Transverse colon (tissue), 4 donors: ENCODE measurements around the gene UBASH3A. TPM values are rescaled to one million over a fixed set of nuclear protein-coding genes. Genes with fewer than 3 reads are reported as not detected.

Source experiments
- DNase-seq: peaks from one replicate; pipeline ENCODE4 v3.0.0-alpha.2; 2019
- H3K27ac ChIP-seq, 4 donors: fragments of 200-600 bp; sonication (generic); 2 replicates each; pipeline ENCODE4 v1.5.1; 2016 to 2018; ENCODE audit warnings: inconsistent platforms in 4 of 4
- H3K27me3 ChIP-seq: fragments of 200-600 bp; sonication (generic); 2 replicates; pipeline ENCODE4 v1.5.1; 2017; ENCODE audit warnings: inconsistent platforms
- H3K36me3 ChIP-seq, 4 donors: fragments of 200-600 bp; sonication (generic); 2 replicates each; pipeline ENCODE4 v1.5.1; 2017 to 2019; ENCODE audit warnings: inconsistent platforms in 4 of 4
- H3K4me1 ChIP-seq, 4 donors: fragments of 200-600 bp; sonication (generic); 2 replicates each; pipeline ENCODE4 v1.5.1; 2017 to 2020; ENCODE audit warnings: inconsistent platforms in 4 of 4
- H3K4me3 ChIP-seq, 4 donors: fragments of 200-600 bp; sonication (generic); 1 replicate in 1 of 4; 2 replicates in 3 of 4; pipeline versions ENCODE4 v1.5.1 to v1.6.1; 2017 to 2019; ENCODE audit warnings: inconsistent platforms in 4 of 4
- H3K9me3 ChIP-seq, 2 donors: fragments of 200-600 bp; sonication (generic); 2 replicates each; pipeline ENCODE4 v1.5.1; 2017 to 2019; ENCODE audit warnings: inconsistent platforms in 2 of 2
- EP300 ChIP-seq: sonication (generic); formaldehyde crosslinking; IDR thresholded peaks from one replicate; pipeline ENCODE4 v1.6.1; 2017; ENCODE audit warnings: antibody characterized with exemption, low read depth
- POLR2A ChIP-seq: fragments of 450-650 bp; IDR thresholded peaks from one replicate; pipeline ENCODE4 v1.6.1; 2016; ENCODE audit warnings: antibody characterized with exemption, mild to moderate bottlenecking, moderate library complexity
- POLR2AphosphoS5 ChIP-seq, 3 donors: sonication (generic); formaldehyde crosslinking; IDR thresholded peaks; one replicate each; pipeline ENCODE4 v1.6.1; 2016; ENCODE audit warnings: antibody characterized with exemption in 3 of 3
- WGBS, 2 donors: methylation state at CpG; one replicate each; pipeline ENCODE4 v1.1.5; 2018; ENCODE audit warnings: low coverage in 1 of 2; 5-methylcytosine and 5-hydroxymethylcytosine counted together
- in situ Hi-C, 4 donors: fragments of 200-750 bp; cut with MboI; loops; one replicate each; pipeline versions ENCODE4 v1.15.0 to v1.15.1; 2017; ENCODE audit warnings: low sequenced_read_pairs in 3 of 4, low pct_ligation_motif_present in 1 of 4, low pct_unique_long_range_greater_than_20kb in 1 of 4
- intact Hi-C: fragments of 100-400 bp; cut with DNase I; formaldehyde crosslinking; loops from one replicate; pipeline ENCODE4 v1.15.1; 2023; ENCODE audit warnings: low total_unique reads
- total RNA-seq, 4 donors: library from RNA; depleted of rRNA; stranded (reverse); fragments of >200 nt; gene quantifications; one replicate each; pipeline ENCODE4 v1.1.0, GENCODE V29; 2016
- TF ChIP-seq, protein P1 (sequence below), 5 experiments: fragments of 200-600 bp in 3 of 5; fragments of 450-650 bp in 2 of 5; sonication (generic) in 3 of 5; IDR thresholded peaks; 1 replicate in 2 of 5; 2 replicates in 3 of 5; pipeline ENCODE4 v1.5.1; 2016 to 2017; ENCODE audit warnings: antibody characterized with exemption in 5 of 5, inconsistent platforms in 3 of 5, mild to moderate bottlenecking in 2 of 5, moderate library complexity in 1 of 5

Gene UBASH3A
- total RNA-seq, 4 donors from 2014 or later, result 0.37 to 3.0 (median 0.82) TPM; not detected in 1

DNA sequence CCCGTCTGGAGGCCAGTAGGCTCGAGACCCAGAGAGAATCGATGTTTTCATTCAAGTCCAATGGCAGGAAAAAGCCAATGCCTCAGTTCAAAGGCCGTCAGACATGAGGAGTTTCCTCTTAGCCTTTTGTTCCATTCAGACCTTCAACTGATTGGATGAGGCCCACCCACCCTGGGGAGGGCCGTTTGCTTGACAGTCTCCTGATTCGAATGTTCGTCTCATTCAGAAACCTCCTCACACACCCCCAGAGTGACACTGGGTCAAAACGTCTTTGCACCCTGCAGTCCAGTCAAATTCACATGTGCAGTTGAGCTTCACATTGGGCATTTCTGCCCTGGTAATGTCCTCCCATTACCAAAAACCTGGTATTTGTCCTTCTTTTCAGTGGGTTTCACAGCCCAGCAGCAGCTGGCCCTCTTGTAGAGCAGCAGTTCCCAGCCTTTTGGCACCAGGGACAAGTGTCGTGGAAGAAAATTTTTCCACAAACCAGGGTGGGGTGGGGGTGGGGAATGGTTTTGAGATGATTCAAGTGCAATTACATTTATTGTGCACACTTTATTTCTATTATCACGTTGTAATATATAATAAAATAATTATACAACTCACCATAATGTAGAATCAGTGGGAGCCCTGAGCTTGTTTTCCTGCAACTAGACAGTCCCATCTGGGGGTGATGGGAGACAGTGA, 52.2 kb downstream of the UBASH3A start:
- peak overlapping the region in 1 of 4 donors; percentile 34 for H3K27ac ChIP-seq
- no peaks in the 10 kb centered on the region for H3K9me3 ChIP-seq
- TF ChIP-seq EP300, result no peak
- intact Hi-C loops, result no loop called here
- no peaks in the 10 kb centered on the region for H3K27me3 ChIP-seq
- DNase-seq, result peak; percentile 7
- peaks cover 7 to 36% (median 19%) of the 10 kb centered on the region in 4 donors for H3K4me1 ChIP-seq
- no peaks in the 10 kb centered on the region for H3K36me3 ChIP-seq
- in situ Hi-C loops, result loop anchor here in 1 of 4 donors (25.0 kb wide), 1 partner anchor 294 kb away; no protein-coding TSS in a partner anchor
- H3K4me3 ChIP-seq, result no peak overlapping the region
- WGBS, 2 donors, result 72 to 83% methylated on average over 7 to 10 of the region's 10 CpGs

DNA sequence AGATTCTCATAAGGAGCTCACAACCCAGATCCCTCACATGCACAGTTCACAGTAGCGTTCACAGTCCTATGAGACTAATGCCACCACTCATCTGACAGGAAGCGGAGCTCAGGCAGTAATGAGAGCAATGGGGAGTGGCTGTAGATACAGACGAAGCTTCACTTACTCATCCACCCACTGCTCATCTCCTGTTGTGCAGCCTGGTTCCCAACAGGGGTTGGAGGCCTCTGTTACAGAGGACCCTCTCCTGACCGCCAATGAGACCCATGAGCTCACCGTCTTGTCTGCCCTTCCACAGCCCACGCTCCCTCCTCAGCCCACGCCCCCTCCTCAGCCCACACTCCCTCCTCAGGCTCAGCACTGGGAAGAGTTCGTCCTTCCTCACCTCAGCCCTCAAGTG, 52.8 kb downstream of the UBASH3A start:
- intact Hi-C loops, result no loop called here
- DNase-seq, result peak; percentile 51

DNA sequence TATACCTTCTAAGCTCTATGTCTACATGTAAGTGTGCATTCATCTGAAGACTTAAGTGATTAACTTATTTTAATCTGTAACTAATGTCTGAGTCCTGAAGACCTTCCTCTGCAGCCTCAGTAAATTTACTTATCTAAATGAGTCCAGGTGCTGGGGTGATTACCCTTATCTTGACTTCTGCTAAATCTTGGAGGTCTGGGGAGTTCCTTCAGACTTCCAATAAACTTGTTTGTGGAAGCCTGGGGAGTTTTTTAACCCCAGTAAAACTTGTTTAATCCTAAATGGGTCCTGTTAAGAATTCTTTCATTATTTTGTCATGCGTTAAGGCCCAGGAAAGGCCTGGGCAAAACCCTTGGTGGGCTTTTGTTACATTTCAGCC, 55.4 kb downstream of the UBASH3A start:
- Histone ChIP-seq H3K27me3 (no peaks in the 10 kb centered on the region), H3K27ac (peak overlapping the region; percentile 78 to 87 (median 83)), H3K4me3 (no peak overlapping the region), H3K9me3 (no peaks in the 10 kb centered on the region), H3K4me1 (peaks cover 12 to 63% (median 42%) of the 10 kb centered on the region in 4 donors), H3K36me3 (no peaks in the 10 kb centered on the region)
- intact Hi-C loops, result no loop called here
- DNase-seq, result peak; percentile 6
- WGBS, 2 donors, result 57 to 75% methylated on average over 1 of the region's 1 CpG
- no peak for TF ChIP-seq EP300
- no peak for TF ChIP-seq POLR2A
- TF ChIP-seq POLR2AphosphoS5 (IDR thresholded peaks at IDR 0.05), result no peak
- TF ChIP-seq, protein P1, sequence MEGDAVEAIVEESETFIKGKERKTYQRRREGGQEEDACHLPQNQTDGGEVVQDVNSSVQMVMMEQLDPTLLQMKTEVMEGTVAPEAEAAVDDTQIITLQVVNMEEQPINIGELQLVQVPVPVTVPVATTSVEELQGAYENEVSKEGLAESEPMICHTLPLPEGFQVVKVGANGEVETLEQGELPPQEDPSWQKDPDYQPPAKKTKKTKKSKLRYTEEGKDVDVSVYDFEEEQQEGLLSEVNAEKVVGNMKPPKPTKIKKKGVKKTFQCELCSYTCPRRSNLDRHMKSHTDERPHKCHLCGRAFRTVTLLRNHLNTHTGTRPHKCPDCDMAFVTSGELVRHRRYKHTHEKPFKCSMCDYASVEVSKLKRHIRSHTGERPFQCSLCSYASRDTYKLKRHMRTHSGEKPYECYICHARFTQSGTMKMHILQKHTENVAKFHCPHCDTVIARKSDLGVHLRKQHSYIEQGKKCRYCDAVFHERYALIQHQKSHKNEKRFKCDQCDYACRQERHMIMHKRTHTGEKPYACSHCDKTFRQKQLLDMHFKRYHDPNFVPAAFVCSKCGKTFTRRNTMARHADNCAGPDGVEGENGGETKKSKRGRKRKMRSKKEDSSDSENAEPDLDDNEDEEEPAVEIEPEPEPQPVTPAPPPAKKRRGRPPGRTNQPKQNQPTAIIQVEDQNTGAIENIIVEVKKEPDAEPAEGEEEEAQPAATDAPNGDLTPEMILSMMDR (IDR thresholded peaks at IDR 0.05), result no peak
- in situ Hi-C loops, result loop anchor here in 1 of 4 donors (25.0 kb wide), 1 partner anchor 297 kb away; no protein-coding TSS in a partner anchor

More for the DNA sequence above, 52.8 kb downstream of the UBASH3A start:
- Histone ChIP-seq H3K36me3 (no peaks in the 10 kb centered on the region), H3K27ac (peak overlapping the region in 1 of 4 donors; percentile 41), H3K4me3 (no peak overlapping the region), H3K9me3 (no peaks in the 10 kb centered on the region), H3K4me1 (peaks cover 12 to 42% (median 21%) of the 10 kb centered on the region in 4 donors), H3K27me3 (no peaks in the 10 kb centered on the region)
- whole genome bisulfite sequencing, 2 donors, result 80 to 83% methylated on average over 1 to 8 of the region's 8 CpGs
- in situ Hi-C loops, result loop anchor here in 1 of 4 donors (25.0 kb wide), 1 partner anchor 294 kb away; no protein-coding TSS in a partner anchor
- TF ChIP-seq, protein P1 (IDR thresholded peaks at IDR 0.05), result no peak
- TF ChIP-seq POLR2AphosphoS5 (IDR thresholded peaks at IDR 0.05) (peak in 1 of 3 donors; percentile 66), EP300 (no peak), POLR2A (no peak)

DNA sequence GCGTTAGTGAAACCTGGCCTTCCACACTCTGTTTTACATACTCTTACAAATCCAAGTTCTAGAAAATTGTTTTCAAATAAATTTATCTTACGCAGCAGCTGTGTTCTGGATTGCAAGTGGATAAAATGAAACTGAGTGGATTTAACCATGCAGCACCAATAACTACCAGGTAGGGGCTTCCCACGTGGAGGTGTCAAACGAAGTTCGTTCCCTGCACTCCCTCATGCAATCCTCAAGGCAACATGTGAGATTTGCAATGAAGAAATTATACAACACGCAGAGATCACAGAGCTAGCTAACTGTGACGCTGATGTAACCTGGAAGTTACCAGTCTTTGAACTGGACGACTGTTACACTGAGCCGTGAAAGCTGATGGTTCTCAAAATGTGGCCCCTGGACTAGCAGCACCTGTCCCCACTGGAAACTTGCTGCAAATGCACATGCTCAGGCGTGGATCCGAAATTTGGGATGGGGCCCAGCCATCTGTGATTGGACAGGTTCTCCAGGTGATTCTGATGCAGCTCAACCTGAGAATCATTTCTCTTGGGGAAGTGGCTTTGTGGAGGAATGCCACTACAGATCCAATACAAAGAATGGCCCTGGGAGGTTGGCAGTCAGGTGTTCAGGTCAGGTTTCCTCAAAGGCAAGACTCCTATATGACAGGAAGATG, 56.0 kb downstream of the UBASH3A start:
- in situ Hi-C loops, result loop anchor here in 1 of 4 donors (10.0 to 25.0 kb wide), 2 partner anchors 75 to 297 kb away; no protein-coding TSS in a partner anchor
- WGBS, 2 donors, result 67 to 75% methylated on average over 1 to 11 of the region's 11 CpGs

More for the DNA sequence above, 56.0 kb downstream of the UBASH3A start:
- Histone ChIP-seq H3K9me3 (no peaks in the 10 kb centered on the region), H3K36me3 (no peaks in the 10 kb centered on the region), H3K27ac (peak overlapping the region; percentile 78 to 87 (median 83)), H3K4me3 (no peak overlapping the region), H3K4me1 (peaks cover 12 to 69% (median 48%) of the 10 kb centered on the region in 4 donors), H3K27me3 (no peaks in the 10 kb centered on the region)
- intact Hi-C loops, result no loop called here
- no peak for TF ChIP-seq POLR2A
- TF ChIP-seq EP300, result no peak
- TF ChIP-seq POLR2AphosphoS5 (IDR thresholded peaks at IDR 0.05), result no peak
- TF ChIP-seq, protein P1 (IDR thresholded peaks at IDR 0.05), result no peak
- DNase-seq, result peak; percentile 7
